Measurements from ENCODE around the gene TOR1AIP1.
"Not testable (repeated sequence)": the region's sequence is repeated elsewhere in the genome, so short reads cannot be mapped to it uniquely, and the experiment has no call there.

The TOR1AIP1 gene

GRCh38 chr1:179939941-179940340, 57.9 kb downstream of the TOR1AIP1 start:
- no peak for DNase-seq

- no peak for DNase-seq
These were observed 59.4 kb downstream of the TOR1AIP1 start for GRCh38 chr1:179941454-179941853.

GRCh38 chr1:179950651-179951050, 68.6 kb downstream of the TOR1AIP1 start:
- no peak for DNase-seq

- no peak for DNase-seq
These were observed 69.5 kb downstream of the TOR1AIP1 start for GRCh38 chr1:179951383-179952144.

- no peak for DNase-seq
These were observed 70.1 kb downstream of the TOR1AIP1 start for GRCh38 chr1:179952186-179952585.

GRCh38 chr1:179953974-179954492, 71.9 kb downstream of the TOR1AIP1 start:
- peak in 2 of 3 experiments; percentile 83 to 85 for DNase-seq

GRCh38 chr1:179954493-179955286, 72.6 kb downstream of the TOR1AIP1 start, which contains the start of gene CEP350:
TSS of gene CEP350 (plus strand) at chr1:179954810. CDS start at chr1:179986182, 31,372 bp downstream.
- DNase-seq = peak; percentile 97 to 100 (median 99)

GRCh38 chr1:179955287-179955680, 73.2 kb downstream of the TOR1AIP1 start:
- DNase-seq = peak in 1 of 3 experiments; percentile 74

GRCh38 chr1:179955731-179956130, 73.6 kb downstream of the TOR1AIP1 start:
- DNase-seq = peak in 1 of 3 experiments; percentile 37

- peak in 1 of 3 experiments; percentile 3 for DNase-seq
These were observed 76.3 kb downstream of the TOR1AIP1 start for GRCh38 chr1:179958359-179958758.

GRCh38 chr1:179962168-179962567, 80.1 kb downstream of the TOR1AIP1 start:
- not testable (repeated sequence) for DNase-seq

GRCh38 chr1:179966551-179966950, 84.5 kb downstream of the TOR1AIP1 start:
- DNase-seq = no peak

GRCh38 chr1:179968284-179968993, 86.4 kb downstream of the TOR1AIP1 start:
- no peak for DNase-seq

GRCh38 chr1:179968994-179969919, 87.2 kb downstream of the TOR1AIP1 start:
- DNase-seq = no peak

Data from NCI-H1417 (cell line).